Stimulated activated CD4-positive, alpha-beta T cell treated with anti-CD3 and anti-CD28 coated beads, Interleukin-4, amount 100 ng/mL, for 1 hour (primary cell): ENCODE measurements around the gene PSG1.
"Not testable (repeated sequence)": the region's sequence is repeated elsewhere in the genome, so short reads cannot be mapped to it uniquely, and the experiment has no call there.

ENCODE experiments used
- DNase-seq: peaks from one replicate; pipeline ENCODE4 v3.0.0-alpha.2; 2020

PSG1 gene

GRCh38 chr19:42880621-42881020 lies 1.1 kb upstream of the PSG1 start:
- not testable (repeated sequence) for DNase-seq

GRCh38 chr19:42876596-42876995 lies 2.9 kb downstream of the PSG1 start:
- not testable (repeated sequence) for DNase-seq

GRCh38 chr19:42875881-42876280 lies 3.6 kb downstream of the PSG1 start:
- DNase-seq, result not testable (repeated sequence)

GRCh38 chr19:42874901-42875813 lies 4.4 kb downstream of the PSG1 start:
- DNase-seq, result not testable (repeated sequence)

GRCh38 chr19:42874136-42874535 lies 5.4 kb downstream of the PSG1 start:
- not testable (repeated sequence) for DNase-seq

GRCh38 chr19:42872608-42873007 lies 6.9 kb downstream of the PSG1 start:
- no peak for DNase-seq

GRCh38 chr19:42857544-42857867 lies 22.0 kb downstream of the PSG1 start:
- no peak for DNase-seq

GRCh38 chr19:42856866-42857543 lies 22.5 kb downstream of the PSG1 start:
- peak; percentile 4 for DNase-seq

GRCh38 chr19:42854745-42855144 lies 24.8 kb downstream of the PSG1 start:
- not testable (repeated sequence) for DNase-seq

- DNase-seq, result not testable (repeated sequence)
Observed at GRCh38 chr19:42853231-42853630, 26.3 kb downstream of the PSG1 start.

- not testable (repeated sequence) for DNase-seq
Observed at GRCh38 chr19:42852821-42853220, 26.7 kb downstream of the PSG1 start.

GRCh38 chr19:42851718-42852280 lies 27.7 kb downstream of the PSG1 start:
- not testable (repeated sequence) for DNase-seq

- no peak for DNase-seq
Observed at GRCh38 chr19:42850981-42851717, 28.4 kb downstream of the PSG1 start.

GRCh38 chr19:42846597-42846996 lies 32.9 kb downstream of the PSG1 start:
- DNase-seq, result no peak

- not testable (repeated sequence) for DNase-seq
Observed at GRCh38 chr19:42843631-42844030, 35.9 kb downstream of the PSG1 start.

GRCh38 chr19:42832746-42833442 lies 46.6 kb downstream of the PSG1 start:
- not testable (repeated sequence) for DNase-seq

GRCh38 chr19:42832023-42832680 lies 47.4 kb downstream of the PSG1 start:
- not testable (repeated sequence) for DNase-seq

- DNase-seq, result no peak
Observed at GRCh38 chr19:42831221-42832019, 48.1 kb downstream of the PSG1 start.

- DNase-seq, result not testable (repeated sequence)
Observed at GRCh38 chr19:42821306-42821977, 58.1 kb downstream of the PSG1 start.

- not testable (repeated sequence) for DNase-seq
Observed at GRCh38 chr19:42819960-42820650, 59.4 kb downstream of the PSG1 start.
